Lower lobe of right lung (tissue), 2 donors: ENCODE results near the gene GGA3. TPM values are rescaled to one million over a fixed set of nuclear protein-coding genes. Genes with fewer than 3 reads are reported as not detected.

Experiments
- ATAC-seq, 2 donors: fragments of 200-7000 bp; cut with Tn5 transposase; one replicate each; pipeline ENCODE4 v1.9.1; 2020 to 2022; ENCODE audit warnings: mild to moderate bottlenecking in 2 of 2, moderate library complexity in 2 of 2
- DNase-seq: peaks from one replicate; pipeline ENCODE4 v3.0.0-alpha.2; 2020
- H3K27ac ChIP-seq: fragments of 200-600 bp; one replicate; pipeline ENCODE4 v1.8.0; 2022
- H3K27me3 ChIP-seq: fragments of 200-600 bp; one replicate; pipeline ENCODE4 v1.8.0; 2022; ENCODE audit warnings: low read depth
- H3K36me3 ChIP-seq: fragments of 200-600 bp; one replicate; pipeline ENCODE4 v1.8.0; 2022; ENCODE audit warnings: mild to moderate bottlenecking
- H3K4me1 ChIP-seq: fragments of 200-600 bp; one replicate; pipeline ENCODE4 v1.8.0; 2022
- H3K4me3 ChIP-seq: fragments of 200-600 bp; one replicate; pipeline ENCODE4 v1.8.0; 2022; ENCODE audit warnings: mild to moderate bottlenecking
- H3K9me3 ChIP-seq: fragments of 200-600 bp; one replicate; pipeline ENCODE4 v1.8.0; 2022
- intact Hi-C: fragments of 100-400 bp; cut with DNase I; formaldehyde crosslinking; loops from one replicate; pipeline ENCODE4 v1.11.0; 2022
- total RNA-seq: library from RNA; stranded (reverse); fragmentation: NEBNext Ultra II Directional; extraction: Animal tissue kit (Norgen Biotek cat#: 25700); gene quantifications from one replicate; pipeline ENCODE4 v1.2.1, GENCODE V29; 2021
- TF ChIP-seq, protein P1 (sequence below): fragments of 200-600 bp; IDR thresholded peaks from one replicate; pipeline ENCODE4 v1.8.0; 2022; ENCODE audit warnings: antibody characterized with exemption, mild to moderate bottlenecking
- donor health status: DM: no; HTN: yes; CAD: no; lungs with severe emphysema.

GGA3 gene
- total RNA-seq, 1 donor from 2014 or later, result 68.6 TPM

DNA sequence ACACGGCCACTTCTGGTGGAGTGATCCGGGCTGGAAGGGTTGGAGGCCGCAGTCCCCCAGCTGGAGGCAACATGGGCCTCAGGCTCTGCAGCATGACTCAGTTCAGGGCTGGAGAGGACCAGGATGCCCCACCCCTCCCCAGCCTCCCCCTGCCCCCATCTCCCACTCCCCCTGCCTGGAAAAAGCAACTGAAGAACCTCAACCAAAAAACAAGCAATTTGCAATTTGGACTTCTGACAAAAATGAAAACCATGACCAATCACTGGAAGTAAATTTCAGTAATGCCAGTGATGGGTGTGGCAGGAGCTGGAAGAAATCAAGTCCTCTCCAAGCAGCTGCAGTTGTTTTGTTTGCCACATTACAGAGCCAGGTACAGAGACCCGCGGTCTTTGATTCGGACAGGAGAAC, 16.3 kb upstream of the GGA3 start:
- H3K4me1 ChIP-seq, result peaks cover 3% of the 10 kb centered on the region
- peak; percentile 70 to 74 for ATAC-seq
- TF ChIP-seq, protein P1, sequence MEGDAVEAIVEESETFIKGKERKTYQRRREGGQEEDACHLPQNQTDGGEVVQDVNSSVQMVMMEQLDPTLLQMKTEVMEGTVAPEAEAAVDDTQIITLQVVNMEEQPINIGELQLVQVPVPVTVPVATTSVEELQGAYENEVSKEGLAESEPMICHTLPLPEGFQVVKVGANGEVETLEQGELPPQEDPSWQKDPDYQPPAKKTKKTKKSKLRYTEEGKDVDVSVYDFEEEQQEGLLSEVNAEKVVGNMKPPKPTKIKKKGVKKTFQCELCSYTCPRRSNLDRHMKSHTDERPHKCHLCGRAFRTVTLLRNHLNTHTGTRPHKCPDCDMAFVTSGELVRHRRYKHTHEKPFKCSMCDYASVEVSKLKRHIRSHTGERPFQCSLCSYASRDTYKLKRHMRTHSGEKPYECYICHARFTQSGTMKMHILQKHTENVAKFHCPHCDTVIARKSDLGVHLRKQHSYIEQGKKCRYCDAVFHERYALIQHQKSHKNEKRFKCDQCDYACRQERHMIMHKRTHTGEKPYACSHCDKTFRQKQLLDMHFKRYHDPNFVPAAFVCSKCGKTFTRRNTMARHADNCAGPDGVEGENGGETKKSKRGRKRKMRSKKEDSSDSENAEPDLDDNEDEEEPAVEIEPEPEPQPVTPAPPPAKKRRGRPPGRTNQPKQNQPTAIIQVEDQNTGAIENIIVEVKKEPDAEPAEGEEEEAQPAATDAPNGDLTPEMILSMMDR, result no peak
- intact Hi-C loops, result no loop called here
- H3K4me3 ChIP-seq, result no peak overlapping the region
- H3K27ac ChIP-seq, result peak overlapping the region; percentile 62
- H3K27me3 ChIP-seq, result no peaks in the 10 kb centered on the region
- DNase-seq, result no peak
- peaks cover 44% of the 10 kb centered on the region for H3K36me3 ChIP-seq
- no peaks in the 10 kb centered on the region for H3K9me3 ChIP-seq

GRCh38 chr17:75273977-75274708, 12.7 kb upstream of the GGA3 start:
- Histone ChIP-seq H3K27ac (no peak overlapping the region), H3K4me3 (no peak overlapping the region), H3K36me3 (peaks cover 28% of the 10 kb centered on the region), H3K27me3 (no peaks in the 10 kb centered on the region), H3K4me1 (peaks cover 23% of the 10 kb centered on the region), H3K9me3 (no peaks in the 10 kb centered on the region)
- intact Hi-C loops, result no loop called here
- no peak for DNase-seq
- TF ChIP-seq, protein P1, result no peak
- ATAC-seq, result no peak

DNA sequence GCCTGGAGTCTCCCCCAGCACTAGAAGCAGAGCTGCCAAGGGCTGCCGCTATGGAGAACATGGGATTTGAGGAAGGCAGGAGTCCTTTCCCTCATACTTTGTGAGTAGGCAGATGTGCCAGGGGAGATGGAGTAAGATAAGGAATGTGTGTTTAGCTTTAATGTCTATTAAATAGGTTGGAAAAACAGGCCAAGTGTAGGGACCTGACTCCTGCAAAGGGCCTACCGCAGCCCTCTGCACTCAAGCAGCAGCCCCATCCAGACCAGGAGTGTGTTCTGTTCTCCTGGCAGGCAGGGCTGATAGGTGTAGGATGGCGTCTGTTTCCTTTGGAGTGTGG, 11.4 kb upstream of the GGA3 start:
- no peak for DNase-seq
- H3K36me3 ChIP-seq, result peaks cover 21% of the 10 kb centered on the region
- H3K4me1 ChIP-seq, result peaks cover 23% of the 10 kb centered on the region
- intact Hi-C loops, result no loop called here
- ATAC-seq, result no peak
- no peaks in the 10 kb centered on the region for H3K9me3 ChIP-seq
- no peaks in the 10 kb centered on the region for H3K27me3 ChIP-seq
- no peak overlapping the region for H3K4me3 ChIP-seq
- H3K27ac ChIP-seq, result no peak overlapping the region
- TF ChIP-seq, protein P1, result no peak

DNA sequence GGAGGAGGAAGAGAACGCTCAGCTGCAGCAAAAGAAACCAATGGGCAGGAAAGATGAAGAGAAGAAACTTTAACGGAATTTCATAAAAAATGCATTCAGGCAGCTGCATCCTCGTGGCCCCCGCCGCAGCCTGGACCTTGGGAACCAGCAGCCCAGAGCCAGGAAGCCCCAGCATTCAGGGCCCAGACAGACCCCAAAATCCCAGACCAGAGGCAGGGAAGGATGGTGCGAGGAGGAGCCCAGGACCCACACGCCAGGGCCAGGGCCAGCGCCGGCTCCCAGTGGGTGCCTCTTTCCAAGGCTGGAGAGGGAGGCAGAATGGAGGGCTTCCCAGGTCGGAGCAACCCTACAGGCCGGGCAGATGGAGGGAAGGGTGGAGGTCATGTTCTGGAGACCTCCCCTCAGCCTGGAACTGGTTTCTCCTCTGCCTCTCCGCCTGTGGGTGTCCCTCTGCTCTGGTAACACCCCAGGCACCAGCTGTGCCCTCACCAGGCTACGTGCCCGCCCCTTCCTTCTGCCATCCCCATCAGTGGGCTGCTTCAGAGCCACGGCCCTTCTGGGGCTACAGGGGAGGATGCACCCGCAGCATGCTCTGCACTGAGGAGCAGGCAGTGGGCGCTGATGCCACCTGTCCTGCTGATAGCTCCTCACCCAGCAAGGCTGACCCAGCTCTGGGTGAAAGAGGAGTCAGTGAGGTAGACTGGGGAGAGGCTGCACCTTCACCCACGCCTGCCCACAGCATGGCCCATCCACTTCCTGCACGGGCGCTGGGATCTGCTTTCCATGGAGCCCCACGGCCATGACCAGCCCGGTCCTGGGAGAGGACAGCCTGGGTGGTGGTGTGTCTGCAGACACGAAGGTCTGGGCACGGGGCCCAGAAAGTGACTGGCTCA, 10.8 kb upstream of the GGA3 start:
- H3K9me3 ChIP-seq, result no peaks in the 10 kb centered on the region
- peak overlapping the region; percentile 99 for H3K27ac ChIP-seq
- DNase-seq (no peak), ATAC-seq (no peak)
- intact Hi-C loops, result no loop called here
- H3K4me3 ChIP-seq, result peak overlapping the region; percentile 93
- TF ChIP-seq, protein P1, result no peak
- peaks cover 26% of the 10 kb centered on the region for H3K36me3 ChIP-seq
- H3K4me1 ChIP-seq, result peaks cover 23% of the 10 kb centered on the region
- H3K27me3 ChIP-seq, result no peaks in the 10 kb centered on the region

- ATAC-seq, result peak; percentile 89 to 94
- H3K9me3 ChIP-seq, result no peaks in the 10 kb centered on the region
- TF ChIP-seq, protein P1, result peak; percentile 75
- H3K4me3 ChIP-seq, result peak overlapping the region; percentile 93
- peak overlapping the region; percentile 99 for H3K27ac ChIP-seq
- peaks cover 34% of the 10 kb centered on the region for H3K36me3 ChIP-seq
- intact Hi-C loops, result no loop called here
- DNase-seq, result peak; percentile 91
- H3K4me1 ChIP-seq, result peaks cover 23% of the 10 kb centered on the region
- no peaks in the 10 kb centered on the region for H3K27me3 ChIP-seq
Observed at GRCh38 chr17:75271233-75271954, 10.0 kb upstream of the GGA3 start.
